ENCODE results near the gene EMP1. TPM values are rescaled to one million over a fixed set of nuclear protein-coding genes. Genes with fewer than 3 reads are reported as not detected.

The EMP1 gene
- total and polyA plus RNA-seq, 2 of the 8 experiments (the other 6 are each of a cell fraction or from before 2014, with no cell fraction given), result 0.17 to 0.65 TPM

DNA sequence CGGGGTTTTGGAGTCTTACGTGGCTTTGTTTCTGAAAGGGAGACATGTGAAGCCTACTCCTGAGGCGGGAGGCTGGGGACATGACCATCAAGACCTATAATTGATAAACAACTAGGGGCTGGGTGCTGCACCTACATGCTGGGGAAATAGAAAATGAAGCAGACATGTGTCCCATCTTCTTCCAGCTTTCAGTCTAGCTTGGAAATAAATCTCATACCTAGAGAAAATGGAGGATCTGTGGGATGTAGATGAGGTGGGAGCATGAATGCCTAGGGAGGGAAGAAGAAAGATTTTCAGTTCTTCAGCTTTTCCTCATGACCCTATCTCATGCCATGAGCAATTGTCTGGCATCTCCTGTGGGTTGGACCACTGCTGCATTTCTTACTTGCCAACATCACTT lies 22.1 kb downstream of the EMP1 start:
- FAIRE-seq, result no peak
- Histone ChIP-seq H3K4me1 (replicated peaks in 1 of 4; ENCODE audit: control insufficient read depth in 3 of 4, insufficient read depth in 4 of 4, low read length in 3 of 4) (no peaks in the 10 kb centered on the region), H3K79me1 (ENCODE audit: low read depth, low read length) (no peaks in the 10 kb centered on the region), H2BK15ac (ENCODE audit: low read length) (no peak overlapping the region), H3K14ac (ENCODE audit: insufficient read length) (no peak overlapping the region), H2AK5ac (ENCODE audit: low read depth, low read length) (no peak overlapping the region), H3K23ac (ENCODE audit: insufficient read length) (no peak overlapping the region), H3K18ac (ENCODE audit: extremely low read depth, low read length) (no peak overlapping the region), H3K4me3 (ENCODE audit: extremely low read depth in 1 of 4, insufficient read depth in 2 of 4, low read depth in 3 of 4, low read length in 4 of 4) (no peak overlapping the region), H3K9ac (replicated peaks in 1 of 4; ENCODE audit: extremely low read depth in 1 of 4, low read depth in 3 of 4, low read length in 3 of 4) (no peak overlapping the region), H3K23me2 (ENCODE audit: low read depth, low read length) (no peaks in the 10 kb centered on the region), H3K27me3 (replicated peaks in 1 of 4; ENCODE audit: control insufficient read depth in 3 of 4, extremely low read depth in 1 of 4, insufficient read depth in 3 of 4, low read length in 3 of 4) (no peaks in the 10 kb centered on the region), H2BK120ac (replicated peaks; ENCODE audit: low read depth, low read length) (no peak overlapping the region), H3K9me3 (ENCODE audit: insufficient read depth in 2 of 2, low read depth in 1 of 2, low read length in 1 of 2) (peaks cover 10 to 11% of the 10 kb centered on the region in 2 experiments; a peak in 1 of 4 replicates), H3K36me3 (ENCODE audit: control insufficient read depth in 2 of 4, insufficient read depth in 4 of 4, low read length in 3 of 4) (no peaks in the 10 kb centered on the region), H3K27ac (ENCODE audit: low read depth, low read length) (no peak overlapping the region), H4K5ac (ENCODE audit: insufficient read length, low read depth, low read length) (no peak overlapping the region), H2BK5ac (ENCODE audit: low read depth, low read length) (no peak overlapping the region), H2BK20ac (ENCODE audit: low read length) (no peak overlapping the region), H3K79me2 (ENCODE audit: control insufficient read depth in 1 of 2, insufficient read depth in 2 of 2, low read length in 2 of 2) (no peaks in the 10 kb centered on the region), H3K4ac (replicated peaks; ENCODE audit: insufficient read length, low read depth, low read length) (no peak overlapping the region), H4K8ac (ENCODE audit: extremely low read depth, insufficient read depth, low read length) (no peak overlapping the region), H4K20me1 (replicated peaks in 1 of 2; ENCODE audit: control insufficient read depth in 1 of 2, insufficient read depth in 2 of 2, low read length in 2 of 2) (no peaks in the 10 kb centered on the region), H4K91ac (replicated peaks; ENCODE audit: insufficient read length, low read length) (no peak overlapping the region), H3K56ac (replicated peaks; ENCODE audit: insufficient read length, low read depth, low read length) (no peak overlapping the region), H2AFZ (ENCODE audit: low read length) (no peak overlapping the region), H2BK12ac (ENCODE audit: low read depth, low read length) (no peak overlapping the region), H3K4me2 (ENCODE audit: insufficient read depth in 1 of 2, low read depth in 2 of 2, low read length in 2 of 2) (no peak overlapping the region)
- CTCF ChIA-PET (ENCODE audit: partially characterized antibody), result interaction anchor here (1.9 to 3.3 kb wide), 2 partner anchors 12 to 235 kb away, joined by 7 to 20 read pairs; no protein-coding TSS in a partner anchor
- no peak for DNase-seq (ENCODE audit: low read depth in 1 of 2, low spot score in 2 of 2)
- POLR2A ChIA-PET (ENCODE audit: partially characterized antibody), result no interaction called here
- 96% methylated on average over 3 of the region's 3 CpGs; no CpG with 5 or more reads in 1 of the 2 experiments for WGBS, 2 experiments (ENCODE audit: extremely low coverage in 1 of 2, insufficient coverage in 1 of 2, insufficient read length in 1 of 2, insufficient replicate concordance in 2 of 2, low coverage in 1 of 2, low lambda C conversion rate in 2 of 2, missing lambda C conversion rate in 1 of 2)
- TF ChIP-seq ZNF274 (IDR thresholded peaks at IDR 0.05; ENCODE audit: borderline replicate concordance, extremely low read depth, low read length) (no peak), GTF2F1 (IDR thresholded peaks at IDR 0.05; ENCODE audit: borderline replicate concordance, low read depth, low read length) (no peak), NANOG (IDR thresholded peaks at IDR 0.05; ENCODE audit: insufficient read depth, low read depth, low read length, poor library complexity, severe bottlenecking) (no peak), SIRT6 (IDR thresholded peaks at IDR 0.05; ENCODE audit: low read length) (no peak), CHD2 (IDR thresholded peaks at IDR 0.05; ENCODE audit: low read length) (no peak), GABPA (IDR thresholded peaks at IDR 0.05; ENCODE audit: borderline replicate concordance, insufficient read depth, low read length) (no peak)

All from H1 (cell line).